ENCODE data around the gene SOX6.

- TF ChIP-seq CTCF (IDR thresholded peaks at IDR 0.05): no peak
- no peak for TF ChIP-seq EZH2 (IDR thresholded peaks at IDR 0.05)
Observed at GRCh38 chr11:16289541-16289940, 66.8 kb downstream of the SOX6 start.
